ENCODE measurements around the gene PPFIA2.

GRCh38 chr12:81517296-81517695 is 241.9 kb downstream of the PPFIA2 start:
- TF ChIP-seq GATA2 (IDR thresholded peaks at IDR 0.05; ENCODE audit: low read depth, low read length) (no peak), GATA3 (IDR thresholded peaks at IDR 0.05; ENCODE audit: low read depth, low read length) (no peak)
